ENCODE data around the gene VAV2. TPM values are rescaled to one million over a fixed set of nuclear protein-coding genes. Genes with fewer than 3 reads are reported as not detected.

VAV2 gene
- total and polyA plus RNA-seq, 5 donors: 4.7 to 11.4 (median 7.4) TPM

DNA sequence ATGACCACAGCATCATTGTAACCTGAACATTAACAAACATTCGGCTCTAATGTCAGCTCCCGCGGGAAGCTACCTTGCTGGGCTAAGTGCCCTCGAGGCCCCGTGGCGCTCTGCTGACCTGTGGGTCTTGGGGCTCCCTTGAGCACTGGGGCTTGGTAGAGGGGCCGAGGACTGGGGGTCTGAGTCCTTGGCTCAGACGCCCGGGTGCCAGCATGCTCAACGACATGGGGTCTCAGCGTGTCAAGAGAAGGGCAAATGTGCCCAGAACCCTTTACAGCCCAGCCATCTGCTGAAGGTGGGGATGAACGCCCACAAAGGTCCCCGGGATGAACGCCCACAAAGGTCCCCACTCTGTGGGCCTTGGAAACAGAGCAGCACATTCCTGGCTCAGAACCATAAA, 214.3 kb downstream of the VAV2 start:
- intact Hi-C loops (cut with DNase I): no loop called here
- ATAC-seq: no peak
- Histone ChIP-seq H3K9me3 (ENCODE audit: control insufficient read depth, low read length) (no peaks in the 10 kb centered on the region), H3K4me1 (ENCODE audit: control insufficient read depth, insufficient read depth, low read length) (no peaks in the 10 kb centered on the region), H3K4me3 (ENCODE audit: low read length) (no peak overlapping the region), H3K27ac (ENCODE audit: low read length) (no peak overlapping the region), H3K27me3 (ENCODE audit: control insufficient read depth, insufficient read depth) (no peaks in the 10 kb centered on the region)
- 94% methylated on average over 14 of the region's 14 CpGs for WGBS
- peak; percentile 4 to 41 (median 21) for DNase-seq

DNA sequence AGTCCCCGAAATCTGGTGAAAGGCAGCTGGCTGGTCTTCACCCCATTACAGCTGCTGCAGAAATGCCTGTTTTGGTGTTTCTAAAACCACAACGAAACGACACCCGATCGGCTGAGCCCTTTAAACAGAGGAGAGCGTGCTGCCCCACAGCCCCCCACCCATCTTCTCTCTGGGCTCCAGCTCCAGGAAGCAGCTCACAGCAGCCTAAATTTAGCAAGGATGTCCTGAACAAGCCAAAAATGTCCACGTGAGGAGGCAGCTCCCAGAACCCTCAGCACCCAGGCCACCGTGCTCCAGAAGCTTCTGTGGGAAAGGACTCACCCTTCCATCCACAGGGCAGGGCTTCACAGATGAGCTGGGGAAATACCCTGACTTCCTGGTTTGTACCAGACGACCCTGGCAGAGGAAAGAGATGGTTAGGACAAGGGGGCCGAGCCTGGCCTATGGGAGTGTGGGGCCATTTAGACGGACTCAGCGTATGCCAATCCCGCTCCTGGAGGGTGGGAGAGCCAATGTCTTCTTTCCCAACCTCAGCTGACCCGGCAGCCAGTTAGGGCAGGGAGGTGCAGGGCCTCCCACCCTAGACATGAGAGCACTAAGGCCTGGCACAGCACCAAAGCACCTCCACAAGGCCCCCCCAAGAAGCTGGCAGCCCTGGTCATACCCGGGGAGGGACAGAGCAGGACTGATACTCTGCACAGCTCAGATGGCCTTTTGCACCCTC, 214.9 kb downstream of the VAV2 start:
- ATAC-seq (no peak), DNase-seq (peak; percentile 2 to 51 (median 50))
- Histone ChIP-seq H3K4me3 (ENCODE audit: low read length) (no peak overlapping the region), H3K27ac (ENCODE audit: low read length) (no peak overlapping the region), H3K27me3 (ENCODE audit: control insufficient read depth, insufficient read depth) (no peaks in the 10 kb centered on the region), H3K9me3 (ENCODE audit: control insufficient read depth, low read length) (no peaks in the 10 kb centered on the region), H3K4me1 (ENCODE audit: control insufficient read depth, insufficient read depth, low read length) (no peaks in the 10 kb centered on the region)
- WGBS: 72% methylated on average over 15 of the region's 15 CpGs
- intact Hi-C loops (cut with DNase I): no loop called here

DNA sequence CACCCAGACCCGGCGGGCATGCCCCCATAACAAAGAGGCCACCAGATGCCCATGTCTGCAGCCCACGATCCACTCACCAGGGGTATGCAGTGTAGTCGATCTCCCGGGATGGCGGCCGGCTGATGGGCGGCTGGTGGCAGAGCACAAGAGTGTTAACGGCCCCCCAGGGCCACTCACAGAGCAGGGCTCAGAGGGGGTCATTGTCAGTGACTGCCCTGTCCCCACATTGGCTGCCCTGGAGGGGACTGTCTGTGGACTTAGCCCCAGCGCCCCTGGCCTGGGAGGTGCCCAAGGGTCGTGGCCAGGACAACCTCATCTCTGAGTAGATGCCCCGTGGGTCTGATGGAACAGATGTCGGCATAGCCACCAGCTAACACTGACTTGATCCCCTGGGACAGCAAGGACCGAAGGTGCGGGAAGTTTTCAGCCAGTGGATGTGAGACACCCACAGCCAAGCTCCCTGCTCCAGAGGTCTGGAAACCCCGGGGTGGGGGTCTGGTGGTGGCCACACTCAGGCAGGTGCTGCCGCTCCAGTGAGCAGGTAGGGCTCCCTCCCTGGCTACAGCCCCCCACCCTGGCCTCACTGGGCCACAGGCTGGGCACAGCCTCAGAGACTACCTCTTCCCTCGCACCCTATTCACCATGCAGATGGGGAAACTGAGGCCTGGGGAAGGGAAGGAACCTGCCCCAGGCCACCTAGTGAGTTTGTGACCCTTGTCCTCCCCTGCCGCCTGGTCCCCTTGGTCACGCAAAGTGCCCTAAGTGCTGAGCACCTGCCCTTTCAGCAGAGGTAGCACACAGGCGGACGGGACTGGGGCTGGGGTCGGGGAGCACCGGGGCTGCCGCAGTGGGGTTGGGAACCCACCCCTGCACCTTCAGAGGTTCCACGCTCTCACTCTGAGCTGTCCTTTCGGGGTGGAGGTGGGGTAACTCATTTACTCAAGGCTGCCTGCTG, 215.9 kb downstream of the VAV2 start:
- no peaks in the 10 kb centered on the region for H3K4me1 ChIP-seq (ENCODE audit: control insufficient read depth, insufficient read depth, low read length)
- intact Hi-C loops (cut with DNase I): no loop called here
- ATAC-seq (no peak), DNase-seq (peak; percentile 7 to 56 (median 37))
- no peaks in the 10 kb centered on the region for H3K27me3 ChIP-seq (ENCODE audit: control insufficient read depth, insufficient read depth)
- H3K27ac ChIP-seq (ENCODE audit: low read length): no peak overlapping the region
- 95% methylated on average over 27 of the region's 27 CpGs for WGBS
- no peaks in the 10 kb centered on the region for H3K9me3 ChIP-seq (ENCODE audit: control insufficient read depth, low read length)
- H3K4me3 ChIP-seq (ENCODE audit: low read length): no peak overlapping the region

DNA sequence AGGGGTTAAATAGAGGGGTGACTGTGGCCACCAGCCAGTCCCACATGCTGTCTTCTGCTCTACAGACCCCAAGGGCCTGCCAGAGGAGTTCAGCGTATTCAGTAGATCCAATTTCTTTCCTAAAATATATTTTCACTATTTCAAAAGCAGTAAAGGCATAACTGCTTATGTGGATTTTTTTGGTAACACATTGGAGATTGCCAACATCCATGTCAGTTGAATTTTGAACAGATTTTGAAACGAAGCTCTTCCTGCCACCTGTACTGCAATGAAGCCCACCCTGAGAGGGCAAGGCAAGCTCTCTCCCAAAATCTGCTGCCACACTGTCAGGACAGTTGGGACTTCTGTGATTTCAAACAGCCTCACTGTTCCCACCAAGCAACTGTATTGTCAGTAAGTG, 216.8 kb downstream of the VAV2 start:
- Histone ChIP-seq H3K9me3 (ENCODE audit: control insufficient read depth, low read length) (no peaks in the 10 kb centered on the region), H3K4me1 (ENCODE audit: control insufficient read depth, insufficient read depth, low read length) (no peaks in the 10 kb centered on the region), H3K27ac (ENCODE audit: low read length) (no peak overlapping the region), H3K27me3 (ENCODE audit: control insufficient read depth, insufficient read depth) (no peaks in the 10 kb centered on the region), H3K4me3 (ENCODE audit: low read length) (no peak overlapping the region)
- 95% methylated on average over 2 of the region's 2 CpGs for WGBS
- intact Hi-C loops (cut with DNase I): no loop called here
- DNase-seq (no peak), ATAC-seq (no peak)

DNA sequence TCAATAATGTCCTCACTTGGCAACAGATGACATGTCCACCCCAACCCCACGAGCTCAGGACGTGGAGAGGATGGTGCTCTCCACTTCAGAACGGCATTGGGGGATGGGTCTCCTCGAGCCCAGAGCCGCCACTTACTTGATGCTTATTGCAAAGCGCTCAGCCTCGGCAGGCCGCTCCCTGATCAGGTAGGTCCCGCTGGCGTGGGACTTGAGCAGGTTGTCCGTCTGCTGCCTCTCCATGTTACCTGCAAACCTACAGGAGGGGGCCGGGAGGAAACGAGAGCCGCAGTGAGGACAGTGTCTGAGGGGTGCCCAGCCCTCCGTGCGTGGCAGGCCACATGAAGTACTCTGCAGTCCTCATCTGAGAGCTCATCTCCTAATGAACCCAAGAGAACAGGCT, 217.3 kb downstream of the VAV2 start:
- no peaks in the 10 kb centered on the region for H3K4me1 ChIP-seq (ENCODE audit: control insufficient read depth, insufficient read depth, low read length)
- H3K9me3 ChIP-seq (ENCODE audit: control insufficient read depth, low read length): no peaks in the 10 kb centered on the region
- no peak for ATAC-seq
- intact Hi-C loops (cut with DNase I): no loop called here
- H3K27me3 ChIP-seq (ENCODE audit: control insufficient read depth, insufficient read depth): no peaks in the 10 kb centered on the region
- no peak overlapping the region for H3K27ac ChIP-seq (ENCODE audit: low read length)
- 98% methylated on average over 16 of the region's 16 CpGs for WGBS
- DNase-seq: peak; percentile 10 to 42 (median 41)
- no peak overlapping the region for H3K4me3 ChIP-seq (ENCODE audit: low read length)

DNA sequence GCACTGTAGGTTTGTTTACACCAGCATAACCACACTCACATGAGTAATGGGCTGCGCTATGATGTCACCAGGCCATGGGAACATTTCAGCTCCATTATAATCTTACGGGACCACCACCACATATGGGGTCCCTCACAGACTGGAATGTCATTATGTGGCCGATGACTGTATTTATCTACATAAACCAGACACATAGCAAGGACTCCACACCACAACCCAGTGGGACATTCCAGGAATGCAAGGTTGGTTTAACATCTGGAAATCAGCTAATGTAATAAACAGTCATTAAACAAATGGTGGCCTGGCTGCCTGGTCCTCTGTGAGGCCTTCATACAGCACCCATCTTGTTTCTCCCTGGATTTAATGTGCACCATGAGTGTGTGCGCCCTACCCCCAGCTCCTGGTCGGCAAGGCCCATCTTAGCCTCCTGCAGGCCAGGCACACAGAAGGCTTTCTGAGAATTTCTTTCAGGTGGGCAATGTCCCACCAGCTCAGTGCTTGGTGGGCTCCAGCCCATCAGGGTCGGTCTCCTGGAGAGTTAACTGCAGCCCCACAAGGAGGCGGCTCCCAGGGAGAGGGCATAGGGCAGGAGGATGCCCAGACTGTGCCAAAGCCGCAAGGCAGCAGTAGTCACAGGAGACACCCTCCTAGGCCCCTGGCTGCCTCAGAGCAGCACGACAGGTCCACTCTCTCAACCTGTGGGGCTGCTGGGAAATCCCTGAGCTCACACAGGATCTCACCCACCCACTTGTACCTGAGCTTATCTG, 218.1 kb downstream of the VAV2 start:
- DNase-seq: peak; percentile 5 to 26 (median 12)
- Histone ChIP-seq H3K27ac (ENCODE audit: low read length) (no peak overlapping the region), H3K4me1 (ENCODE audit: control insufficient read depth, insufficient read depth, low read length) (no peaks in the 10 kb centered on the region), H3K9me3 (ENCODE audit: control insufficient read depth, low read length) (no peaks in the 10 kb centered on the region), H3K4me3 (ENCODE audit: low read length) (no peak overlapping the region), H3K27me3 (ENCODE audit: control insufficient read depth, insufficient read depth) (no peaks in the 10 kb centered on the region)
- no peak for ATAC-seq
- WGBS: 98% methylated on average over 9 of the region's 9 CpGs
- intact Hi-C loops (cut with DNase I): no loop called here

DNA sequence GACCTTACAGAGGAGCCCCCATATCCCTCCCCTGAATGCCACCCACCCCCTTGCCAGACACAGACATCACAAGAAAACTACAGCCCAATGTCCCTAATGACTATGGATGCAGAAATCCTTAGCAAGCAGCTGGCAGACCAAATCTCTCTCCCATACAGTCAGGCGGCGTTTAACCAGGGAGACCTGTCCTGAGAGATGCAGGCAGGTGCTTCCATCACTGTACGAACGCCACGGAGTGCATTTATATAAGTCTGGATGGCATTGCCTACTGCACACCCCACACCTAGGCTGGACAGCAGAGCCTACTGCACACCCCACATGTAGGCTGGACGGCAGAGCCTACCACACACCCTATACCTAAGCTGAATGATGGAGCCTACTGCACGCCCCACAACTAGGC, 219.5 kb downstream of the VAV2 start:
- Histone ChIP-seq H3K9me3 (ENCODE audit: control insufficient read depth, low read length) (no peaks in the 10 kb centered on the region), H3K27ac (ENCODE audit: low read length) (no peak overlapping the region), H3K27me3 (ENCODE audit: control insufficient read depth, insufficient read depth) (no peaks in the 10 kb centered on the region), H3K4me1 (ENCODE audit: control insufficient read depth, insufficient read depth, low read length) (no peaks in the 10 kb centered on the region), H3K4me3 (ENCODE audit: low read length) (no peak overlapping the region)
- intact Hi-C loops (cut with DNase I): no loop called here
- WGBS: 94% methylated on average over 7 of the region's 7 CpGs
- DNase-seq (peak in 1 of 3 donors; percentile 13), ATAC-seq (no peak)

DNA sequence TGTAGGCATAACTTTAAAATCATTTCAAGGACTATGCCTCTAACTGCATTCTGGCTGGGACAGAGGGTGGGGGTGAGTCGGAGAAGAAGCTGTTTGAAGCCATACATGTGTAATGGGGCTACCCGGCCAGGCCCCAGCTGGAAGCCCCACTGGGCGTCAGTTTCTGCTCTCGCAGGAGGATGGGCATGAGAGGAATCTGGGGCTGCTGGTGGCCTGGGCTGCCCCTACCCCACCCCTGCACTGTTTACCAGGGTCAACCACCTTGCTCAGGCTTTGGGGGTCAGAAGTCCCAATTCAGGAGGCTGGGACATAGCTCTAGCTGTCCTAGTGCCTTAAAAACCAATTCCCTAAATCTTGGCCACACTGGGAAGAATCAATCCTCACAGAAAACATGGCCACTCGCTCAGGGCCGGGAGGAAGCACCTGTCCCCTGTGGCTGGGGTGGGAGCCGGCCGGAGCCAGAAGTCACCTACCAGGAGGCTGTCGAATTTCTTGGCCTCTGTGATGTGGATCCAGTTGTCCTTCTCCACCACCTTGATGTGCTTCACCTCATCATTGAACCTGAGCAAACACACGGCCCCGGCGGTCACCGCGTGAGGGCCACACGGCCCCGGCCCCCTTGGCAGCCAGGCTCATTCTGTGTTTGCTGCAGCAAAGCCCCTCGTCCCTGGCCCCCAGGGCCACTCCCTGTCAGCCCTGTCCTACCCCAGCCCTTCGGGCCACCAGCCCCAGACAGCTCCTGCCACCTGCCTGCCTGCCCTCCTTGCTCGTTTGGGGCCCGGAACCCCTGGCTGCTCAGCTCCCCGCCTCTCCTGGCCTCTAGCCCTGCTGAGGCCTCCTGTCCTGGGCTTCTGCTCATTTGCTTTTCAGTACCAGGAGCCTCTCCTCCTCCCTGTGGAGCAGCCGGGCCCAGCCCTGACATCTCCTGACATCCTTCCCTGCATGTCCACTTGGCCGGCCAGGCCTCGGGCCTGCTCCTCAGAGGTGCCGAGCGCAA, 220.3 kb downstream of the VAV2 start:
- no peak overlapping the region for H3K27ac ChIP-seq (ENCODE audit: low read length)
- intact Hi-C loops (cut with DNase I): no loop called here
- H3K9me3 ChIP-seq (ENCODE audit: control insufficient read depth, low read length): no peaks in the 10 kb centered on the region
- no peak overlapping the region for H3K4me3 ChIP-seq (ENCODE audit: low read length)
- no peaks in the 10 kb centered on the region for H3K27me3 ChIP-seq (ENCODE audit: control insufficient read depth, insufficient read depth)
- 89% methylated on average over 26 of the region's 26 CpGs for WGBS
- no peaks in the 10 kb centered on the region for H3K4me1 ChIP-seq (ENCODE audit: control insufficient read depth, insufficient read depth, low read length)
- ATAC-seq: no peak
- peak in 2 of 3 donors; percentile 36 to 40 for DNase-seq

DNA sequence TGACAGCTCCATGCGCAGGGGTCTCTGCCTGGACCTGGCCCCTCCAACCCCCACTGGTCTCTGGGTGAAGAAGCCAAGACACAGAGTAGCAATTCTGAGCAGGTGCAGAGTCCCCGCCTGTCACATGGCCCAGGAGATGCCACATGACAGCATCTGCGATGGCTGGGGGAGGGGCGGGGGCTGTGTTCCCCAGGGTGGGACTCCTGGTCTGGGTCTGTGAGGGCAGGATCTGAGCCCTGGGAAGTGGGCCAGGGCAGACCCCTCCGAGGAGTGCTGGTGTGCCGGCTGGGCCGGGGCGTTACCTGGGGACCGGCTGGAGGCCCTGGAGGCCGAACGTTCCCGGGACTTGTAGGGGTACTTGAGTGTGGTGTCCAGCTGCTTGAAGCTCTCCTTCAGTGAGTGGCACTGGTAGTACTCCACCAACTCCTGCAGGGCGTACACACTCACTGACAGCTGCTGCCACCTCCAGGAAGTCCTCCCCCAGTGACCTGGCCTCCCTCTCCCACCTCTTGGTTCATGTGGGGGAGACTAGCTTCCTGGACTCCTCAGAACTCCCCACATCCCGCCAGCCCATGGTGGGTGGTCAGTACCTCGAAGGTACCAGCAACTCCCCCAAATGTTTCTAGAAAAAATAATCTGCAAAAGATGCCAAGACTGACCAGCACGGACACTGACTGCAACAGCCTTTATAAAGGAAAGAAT, 221.9 kb downstream of the VAV2 start:
- Histone ChIP-seq H3K4me3 (ENCODE audit: low read length) (no peak overlapping the region), H3K4me1 (ENCODE audit: control insufficient read depth, insufficient read depth, low read length) (no peaks in the 10 kb centered on the region), H3K27me3 (ENCODE audit: control insufficient read depth, insufficient read depth) (no peaks in the 10 kb centered on the region), H3K9me3 (ENCODE audit: control insufficient read depth, low read length) (no peaks in the 10 kb centered on the region), H3K27ac (ENCODE audit: low read length) (no peak overlapping the region)
- peak in 2 of 3 donors; percentile 16 to 61 for DNase-seq
- intact Hi-C loops (cut with DNase I): no loop called here
- 92% methylated on average over 16 of the region's 16 CpGs for WGBS
- peak; percentile 15 to 21 for ATAC-seq

All from right cardiac atrium (tissue), 5 donors.